Embryonic facial prominence (tissue), 1 donor: ENCODE measurements around the gene CLIC3.
"Not testable (repeated sequence)": the region's sequence is repeated elsewhere in the genome, so short reads cannot be mapped to it uniquely, and the experiment has no call there.

Experiments
- DNase-seq: peaks from one replicate; pipeline ENCODE4 v3.0.0-alpha.2; 2016; ENCODE audit errors: extremely low spot score

Gene CLIC3

DNA sequence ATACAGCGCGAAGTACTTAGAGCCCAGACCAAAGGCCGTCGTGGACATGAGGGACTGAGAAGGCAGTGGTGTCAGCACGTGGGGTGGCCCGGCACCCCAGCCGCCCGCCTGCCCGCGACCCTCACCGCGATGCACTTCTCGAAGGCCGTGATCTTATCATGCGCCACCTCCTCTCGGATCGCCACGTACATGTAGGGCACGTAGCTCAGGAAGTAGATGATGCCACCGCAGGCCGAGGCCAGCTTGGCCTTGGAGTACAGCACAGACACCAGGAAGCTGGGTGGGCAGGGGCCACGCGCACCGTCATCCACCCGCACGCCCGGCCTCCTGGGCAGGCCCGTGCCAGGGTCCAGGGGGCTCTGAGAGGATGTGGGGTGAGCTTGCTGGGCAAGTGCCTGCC lies 20.7 kb upstream of the CLIC3 start:
- no peak for DNase-seq

DNA sequence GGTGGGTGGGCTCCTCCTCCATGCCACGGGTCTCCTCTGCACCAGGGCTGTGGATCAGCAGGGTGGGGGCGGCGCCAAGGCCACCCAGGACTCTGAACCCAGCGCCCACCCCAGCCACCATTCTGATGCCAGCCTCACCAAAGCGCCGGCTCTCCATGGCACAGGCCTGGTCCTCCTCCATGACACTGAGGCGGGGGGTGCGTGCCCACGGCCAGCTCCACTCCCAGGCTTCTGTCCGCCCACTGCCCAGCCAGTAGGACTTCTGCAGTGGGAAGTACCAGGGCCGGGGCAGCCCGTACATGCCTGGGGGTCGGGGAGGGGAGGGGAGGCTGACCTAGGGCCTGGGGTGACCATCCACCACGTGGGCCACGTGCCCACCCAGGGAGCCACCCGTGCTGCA lies 20.1 kb upstream of the CLIC3 start:
- no peak for DNase-seq

DNA sequence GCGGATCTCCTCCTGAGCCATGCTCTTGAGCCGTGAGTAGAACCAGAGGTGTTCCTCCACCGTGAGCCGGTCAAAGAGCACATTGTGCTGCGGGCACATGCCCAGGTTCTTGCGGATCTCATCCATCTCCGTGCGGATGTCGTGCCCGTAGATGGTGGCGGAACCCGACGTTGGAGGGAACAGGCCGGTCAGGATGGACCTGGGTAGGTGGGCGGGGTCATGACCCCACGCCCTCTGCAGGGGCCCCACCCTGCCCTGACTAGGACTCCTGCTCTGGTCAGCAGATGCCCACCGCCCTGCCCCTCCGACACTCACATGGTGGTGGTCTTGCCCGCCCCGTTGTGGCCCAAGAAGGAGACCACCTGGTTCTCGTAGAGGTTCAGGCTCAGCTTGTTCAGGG lies 19.6 kb upstream of the CLIC3 start:
- DNase-seq, result no peak

DNA sequence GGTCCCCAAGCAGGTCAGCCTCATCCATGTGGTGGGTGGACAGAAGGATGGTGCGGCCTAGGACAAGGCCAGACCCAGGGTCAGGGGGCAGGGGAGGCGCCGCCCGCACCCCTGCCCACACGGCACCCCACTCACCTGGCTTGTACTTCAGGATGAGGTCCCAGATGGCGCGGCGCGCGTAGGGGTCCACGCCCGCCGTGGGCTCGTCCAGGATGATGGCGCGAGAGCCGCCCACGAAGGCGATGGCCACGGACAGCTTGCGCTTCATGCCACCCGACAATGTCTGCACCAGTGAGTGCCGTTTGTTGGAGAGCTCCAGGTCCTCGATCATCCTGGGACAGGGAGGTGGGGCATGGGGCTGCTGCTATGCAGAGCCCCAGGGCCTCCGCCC lies 19.2 kb upstream of the CLIC3 start:
- no peak for DNase-seq

DNA sequence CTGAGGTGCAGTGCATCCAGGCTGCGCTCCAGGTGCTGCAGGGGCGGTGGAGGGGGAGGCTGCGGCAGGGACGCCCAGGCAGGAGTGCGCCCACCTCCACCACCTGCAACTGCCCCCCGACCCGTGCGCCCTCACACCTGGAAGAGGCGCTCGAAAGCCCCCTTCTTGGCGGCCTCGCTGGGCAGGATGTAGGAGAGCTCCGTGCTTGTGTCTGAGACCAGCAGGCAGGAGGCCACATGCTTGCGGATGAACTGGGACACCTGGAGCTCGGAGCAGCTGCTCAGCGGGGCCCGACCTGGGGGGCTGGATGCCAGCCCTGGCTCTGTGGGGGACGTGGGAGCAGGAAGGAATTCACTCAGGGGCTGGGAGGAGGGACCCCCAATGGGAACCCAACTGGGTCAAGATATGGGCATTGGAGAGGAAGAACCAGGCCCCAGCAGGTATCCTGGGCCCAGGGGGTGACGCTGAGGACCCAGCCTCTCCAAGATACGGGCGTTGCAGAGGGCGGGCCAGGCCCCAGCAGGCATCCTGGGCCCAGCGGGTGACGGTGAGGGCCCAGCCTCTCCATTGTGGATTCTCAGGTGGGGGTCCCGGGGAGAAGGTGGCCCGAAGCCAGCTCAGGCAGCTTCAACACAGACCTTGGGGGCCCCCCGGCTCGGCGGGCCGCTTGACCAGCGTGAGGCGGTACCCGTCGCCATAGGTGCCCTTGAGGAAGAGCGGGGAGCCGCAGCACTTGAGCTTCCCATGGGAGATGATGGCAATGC lies 18.6 kb upstream of the CLIC3 start:
- DNase-seq, result no peak

DNA sequence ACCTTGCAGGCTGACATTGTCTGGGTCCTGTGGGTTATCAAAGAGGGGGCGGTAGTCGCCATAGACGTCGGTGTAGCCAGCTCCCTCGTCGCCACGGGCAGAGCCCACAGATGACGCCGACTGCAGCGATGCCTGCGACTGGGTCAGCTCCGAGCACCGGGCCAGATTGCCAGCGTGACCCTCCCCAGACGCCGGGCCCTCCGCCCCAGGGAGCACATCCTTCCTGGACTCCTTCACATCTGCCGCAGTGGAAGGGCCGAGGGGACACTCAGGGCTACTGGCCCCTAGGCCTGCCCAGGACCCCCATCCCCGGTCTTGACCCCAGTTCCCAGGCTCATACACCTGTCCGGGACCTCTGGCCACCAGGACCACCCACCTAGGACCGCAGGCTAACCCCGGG lies 17.8 kb upstream of the CLIC3 start:
- no peak for DNase-seq

DNA sequence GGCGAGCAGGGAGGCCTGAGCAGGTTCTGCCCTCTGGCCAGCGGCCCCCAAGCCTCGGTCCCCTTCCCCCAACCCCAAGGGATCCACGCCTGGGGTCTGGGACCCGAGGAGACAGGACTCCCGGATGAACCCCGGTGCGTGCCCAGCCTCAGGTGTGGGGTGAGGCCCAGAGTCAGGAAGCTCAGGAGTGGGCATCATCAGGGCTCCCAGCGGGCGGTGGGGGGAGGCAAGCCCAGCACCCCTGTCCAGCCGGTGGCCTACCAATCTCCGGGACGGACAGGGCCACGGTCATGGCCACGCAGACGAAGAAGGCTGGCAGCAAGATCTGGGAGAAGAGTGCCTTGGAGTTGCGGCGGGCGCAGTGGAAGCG lies 17.2 kb upstream of the CLIC3 start:
- no peak for DNase-seq

DNA sequence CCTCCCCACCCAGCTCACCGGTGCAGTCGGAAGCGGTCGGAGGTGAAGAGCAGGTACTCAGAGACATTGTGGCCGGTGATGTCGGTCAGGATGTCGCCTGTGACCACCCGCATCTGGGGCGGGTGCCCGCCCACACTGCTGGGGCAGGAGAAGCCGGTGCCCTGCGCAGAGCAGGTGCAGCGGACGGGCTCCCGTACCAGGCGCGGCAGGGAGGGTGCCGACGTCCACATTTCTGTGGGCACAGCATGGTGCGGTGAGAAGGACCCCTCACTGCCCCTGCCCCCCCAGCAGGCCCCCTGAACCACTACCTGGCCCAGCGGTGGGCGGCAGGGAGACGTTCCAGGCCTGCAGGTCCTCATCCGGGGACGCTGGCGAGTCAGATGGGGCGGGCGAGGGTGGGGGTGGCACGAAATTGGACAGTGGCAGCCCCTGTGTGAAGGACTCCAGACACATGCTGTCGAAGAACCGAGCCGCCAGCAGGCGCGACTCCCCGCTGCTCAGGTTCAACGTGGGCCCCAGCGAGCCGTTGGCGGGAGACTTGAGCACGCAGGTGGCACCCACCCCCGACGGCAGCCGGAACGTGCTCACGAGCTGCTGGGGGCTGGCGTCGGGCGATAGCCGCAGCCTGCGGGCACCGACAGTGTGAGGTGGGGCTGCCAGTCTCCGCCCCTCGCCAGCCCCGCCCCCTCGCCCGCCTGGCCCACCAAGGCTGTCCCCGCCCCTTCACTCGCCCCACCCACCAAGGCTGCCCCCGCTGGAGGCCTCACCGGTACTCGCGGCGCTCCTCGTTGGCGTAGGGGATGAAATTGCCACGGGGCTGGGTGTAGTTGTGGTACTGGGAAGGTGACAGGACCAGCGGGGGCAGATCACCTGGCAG lies 16.6 kb upstream of the CLIC3 start:
- no peak for DNase-seq

DNA sequence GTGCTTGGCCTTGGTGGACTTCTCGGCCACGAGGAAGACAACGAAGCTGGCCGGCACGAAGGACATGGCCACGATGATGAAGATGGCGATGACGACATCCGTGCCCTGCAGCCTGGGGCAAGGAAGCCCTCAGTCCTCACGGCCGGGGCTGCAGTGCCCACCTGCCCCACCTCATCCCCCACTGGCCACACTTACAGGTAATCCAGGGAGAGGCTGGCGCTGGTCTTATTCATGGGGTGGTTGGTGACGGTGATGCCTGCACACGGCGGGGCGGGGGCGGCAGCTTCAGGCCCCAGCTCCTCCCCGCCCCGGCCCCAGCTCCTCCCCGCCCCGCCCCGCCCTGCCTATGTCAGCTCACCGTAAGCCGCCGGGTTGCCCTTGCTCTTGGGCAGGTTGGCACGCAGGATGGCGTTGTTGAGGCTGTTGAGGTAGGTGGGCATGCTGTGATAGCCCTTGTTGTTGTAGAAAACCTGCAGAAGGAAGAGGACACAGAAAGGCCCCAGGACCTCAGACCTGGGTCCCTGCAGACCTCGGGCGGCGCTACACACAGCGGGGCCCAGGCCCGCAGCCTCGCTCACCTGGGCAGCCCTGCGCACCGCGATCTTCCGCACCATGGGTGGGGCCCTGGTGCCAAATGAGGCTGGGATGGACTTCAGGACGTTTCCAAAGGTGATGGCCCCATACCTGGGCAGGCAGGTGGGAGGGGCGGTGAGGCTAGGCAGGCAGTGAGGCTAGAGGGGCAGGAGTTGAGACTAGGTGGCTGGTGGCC lies 15.7 kb upstream of the CLIC3 start:
- no peak for DNase-seq

DNA sequence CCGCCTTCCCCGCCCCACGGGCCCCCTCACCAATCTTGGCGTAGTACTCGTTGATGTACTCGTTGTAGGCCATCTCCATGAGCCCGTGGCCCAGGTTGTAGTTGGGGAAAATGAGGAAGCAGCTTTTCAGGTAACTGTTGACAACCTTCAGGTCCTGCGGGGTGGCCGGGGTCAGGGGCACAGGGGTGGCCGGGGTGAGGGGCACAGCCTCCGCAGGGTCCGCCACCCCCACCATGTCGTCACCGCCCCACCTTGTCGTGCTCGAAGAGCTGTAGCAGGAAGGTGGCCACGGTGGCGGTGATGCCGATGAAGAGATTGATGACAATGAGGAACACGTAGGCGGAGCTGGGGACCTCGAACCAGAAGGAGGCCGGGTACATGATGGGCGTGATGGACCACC lies 14.8 kb upstream of the CLIC3 start:
- no peak for DNase-seq

DNA sequence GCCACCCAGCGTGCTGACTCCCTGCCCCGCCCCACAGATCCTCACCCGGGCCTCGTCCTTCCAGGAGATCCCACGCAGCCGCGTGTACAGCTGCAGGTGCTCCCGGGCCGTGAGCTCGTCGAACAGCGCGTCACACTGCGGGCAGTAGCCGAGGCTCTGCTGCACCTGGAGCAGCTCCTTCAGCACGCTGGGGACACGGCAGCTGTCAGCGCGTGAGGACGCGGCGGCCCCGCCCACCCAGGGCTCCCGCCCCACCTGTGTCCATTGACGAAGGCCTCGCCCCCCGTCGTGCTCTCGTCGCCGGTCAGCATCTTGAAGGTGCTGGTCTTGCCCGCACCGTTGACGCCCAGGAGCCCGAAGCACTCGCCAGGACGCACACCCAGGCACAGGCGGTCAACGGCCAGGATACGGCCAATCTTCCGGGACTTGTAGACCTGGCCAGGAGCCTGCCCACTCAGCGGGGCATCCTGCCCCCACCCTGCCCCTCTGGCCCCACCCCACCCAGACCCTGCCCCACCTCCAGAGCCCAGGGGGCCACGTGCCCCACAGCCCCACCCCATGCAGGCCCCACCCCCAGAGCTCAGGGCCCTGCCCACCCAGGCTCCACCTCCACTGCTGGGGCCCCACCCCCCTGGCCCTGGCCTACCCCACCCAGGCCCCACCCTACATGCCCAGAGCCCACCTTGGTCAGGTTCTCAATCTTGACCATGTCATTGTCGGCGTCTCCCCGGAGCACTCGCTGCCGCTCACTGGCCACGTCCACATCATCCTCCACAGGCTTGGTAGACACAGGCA lies 13.8 kb upstream of the CLIC3 start:
- DNase-seq, result no peak

DNA sequence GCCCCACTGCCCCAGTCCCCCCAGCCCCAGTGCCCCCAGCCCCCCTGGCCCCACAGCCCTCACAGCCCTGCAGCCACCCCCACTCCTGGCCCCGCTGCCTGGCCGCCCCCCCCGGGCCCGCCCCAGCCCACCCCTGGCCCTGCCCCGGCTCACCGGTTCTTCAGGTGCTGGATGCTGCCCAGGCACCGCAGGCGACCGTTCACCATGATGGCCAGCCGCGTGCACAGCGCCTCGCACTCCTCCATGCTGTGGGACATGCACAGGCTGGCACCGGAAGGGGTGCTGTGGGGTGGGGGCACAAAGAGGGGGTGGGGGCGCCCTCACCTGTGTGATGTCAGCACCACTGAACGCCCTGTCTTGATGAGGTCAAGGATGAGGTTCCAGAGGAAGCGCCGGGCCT lies 12.8 kb upstream of the CLIC3 start:
- DNase-seq, result no peak

DNA sequence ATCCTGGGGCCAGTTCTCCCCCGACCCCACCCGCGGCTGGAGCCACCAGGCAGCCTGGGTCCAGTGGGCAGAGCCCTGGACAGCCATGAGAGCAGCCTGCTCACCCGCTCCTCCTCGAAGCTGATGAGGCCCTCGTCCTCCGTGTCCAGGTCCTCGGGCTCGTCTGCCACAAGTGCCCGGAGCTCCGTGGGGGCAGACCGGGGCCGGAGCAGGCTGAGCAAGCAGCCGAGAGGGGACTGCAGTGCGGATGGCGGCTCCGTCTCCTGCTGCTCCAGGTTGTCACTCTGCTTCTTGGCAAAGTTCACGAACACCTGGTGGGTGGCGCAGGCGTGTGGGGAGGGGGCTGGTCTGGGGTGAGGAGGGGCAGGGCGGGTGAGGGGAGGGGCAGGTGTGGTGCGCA lies 11.9 kb upstream of the CLIC3 start:
- no peak for DNase-seq

DNA sequence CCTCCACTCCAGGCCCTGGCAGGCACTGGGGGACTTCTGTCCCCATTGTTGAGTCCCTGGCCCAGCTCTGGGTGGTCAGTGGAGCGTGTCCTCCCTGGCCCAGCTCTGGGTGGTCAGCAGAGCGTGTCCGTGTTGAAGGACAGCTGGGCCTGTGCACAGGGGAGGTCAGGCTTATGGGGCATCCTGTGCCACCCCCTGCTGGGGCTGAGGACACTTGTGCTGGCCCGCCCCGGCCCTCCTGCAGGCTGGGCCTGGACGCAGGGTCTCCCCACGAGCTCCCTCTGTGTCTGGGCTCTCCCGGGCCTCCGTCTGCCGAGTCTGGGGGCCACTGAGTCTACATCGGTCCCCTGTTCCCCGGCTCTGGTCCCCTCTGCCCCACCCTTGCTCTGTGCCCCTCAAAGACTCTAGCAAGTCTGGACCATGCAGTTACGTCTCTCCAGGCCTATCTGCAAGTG lies 11.5 kb upstream of the CLIC3 start:
- DNase-seq, result no peak

DNA sequence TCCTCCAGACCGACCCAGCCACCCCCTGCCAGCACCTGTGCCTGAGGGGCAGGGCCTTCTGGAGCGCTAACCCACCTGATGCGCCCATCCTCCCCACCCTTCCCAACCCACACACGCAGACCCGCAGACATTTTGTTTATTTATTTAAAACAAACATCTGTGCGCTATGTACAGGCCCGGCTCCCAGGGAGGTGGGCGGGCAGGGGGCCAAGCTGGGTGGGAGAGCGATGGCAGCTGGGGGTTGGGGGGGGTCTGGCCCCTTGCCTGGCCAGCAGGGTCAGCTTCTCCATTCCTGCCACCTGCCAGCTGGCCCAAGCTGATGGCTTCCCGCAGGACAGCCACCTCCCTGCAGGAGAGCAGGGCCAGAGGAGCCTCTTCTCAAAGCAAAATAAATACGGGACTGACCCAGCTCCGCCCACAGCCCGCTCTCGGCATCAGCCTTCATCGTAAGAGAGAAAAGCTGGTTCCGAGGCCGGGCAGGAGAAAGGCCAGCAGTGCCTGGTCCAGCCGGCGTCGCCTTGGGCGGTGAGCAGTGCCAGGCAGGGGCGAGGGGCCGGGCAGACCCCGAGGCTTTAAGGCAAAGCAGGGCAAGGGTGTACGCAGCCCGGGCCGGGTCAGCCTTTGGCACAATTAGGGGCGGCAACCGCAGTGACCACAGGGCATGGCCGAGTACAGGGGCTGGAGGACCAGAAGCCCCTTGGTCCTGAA lies 10.9 kb upstream of the CLIC3 start:
- no peak for DNase-seq

DNA sequence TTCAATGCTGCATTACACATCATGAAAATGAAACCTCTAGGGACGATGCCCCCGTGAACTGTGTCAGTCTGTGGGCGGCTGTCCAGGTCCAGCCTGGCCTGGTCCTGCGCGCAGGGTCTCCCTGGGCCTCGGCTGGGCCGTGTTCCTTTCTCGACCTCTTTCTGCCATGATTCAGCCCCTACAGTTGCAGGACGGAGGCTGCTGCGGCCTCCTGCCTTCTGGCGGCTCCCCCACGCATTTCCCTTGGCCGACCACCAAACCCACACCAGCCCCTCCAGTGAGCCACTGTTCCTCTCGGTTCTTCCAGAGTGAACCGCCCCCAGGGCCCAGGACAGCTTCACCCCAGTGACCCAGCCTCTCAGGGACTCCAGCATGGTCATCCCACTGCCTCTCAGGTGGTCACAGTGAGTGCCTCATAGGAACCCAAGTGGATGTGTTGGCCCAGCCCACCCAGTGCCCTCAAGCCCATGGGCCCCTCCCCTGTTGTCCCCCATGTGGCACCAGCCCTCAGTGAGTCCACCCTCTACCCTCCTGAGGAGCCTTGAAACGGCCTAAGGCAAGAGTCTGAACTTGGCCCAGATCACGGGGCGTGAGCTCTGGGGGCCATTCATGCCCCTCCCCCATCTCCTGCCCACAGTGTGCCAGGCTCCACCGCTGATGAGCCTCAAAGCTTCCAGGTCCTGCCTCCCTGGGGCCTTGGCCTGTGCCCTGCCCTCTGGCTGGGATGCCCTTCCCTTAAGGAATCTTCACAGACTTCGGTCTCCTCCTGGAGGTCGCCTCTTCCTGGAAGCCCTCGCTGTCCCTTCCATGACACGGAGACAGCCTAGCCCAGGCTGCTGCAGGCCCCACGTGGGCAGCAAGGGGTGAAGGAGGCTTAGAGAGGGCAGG lies 10.0 kb upstream of the CLIC3 start:
- no peak for DNase-seq

DNA sequence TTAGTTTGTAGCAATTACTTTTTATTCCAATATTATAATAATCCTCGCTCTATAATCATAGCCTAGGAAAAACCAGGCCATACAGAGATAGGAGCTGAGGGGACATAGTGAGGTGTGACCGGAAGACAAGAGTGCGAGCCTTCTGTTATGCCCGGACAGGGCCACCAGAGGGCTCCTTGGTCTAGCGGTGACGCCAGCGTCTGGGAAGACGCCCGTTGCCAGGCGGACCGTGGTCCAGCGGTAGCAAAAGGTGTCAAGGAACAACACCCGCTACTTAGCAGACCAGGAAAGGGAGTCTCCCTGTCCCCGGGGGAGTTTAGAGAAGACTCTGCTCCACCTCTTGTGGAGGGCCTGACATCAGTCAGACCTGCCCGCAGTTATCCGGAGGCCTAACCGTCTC lies 7.9 kb upstream of the CLIC3 start:
- DNase-seq, result not testable (repeated sequence)

DNA sequence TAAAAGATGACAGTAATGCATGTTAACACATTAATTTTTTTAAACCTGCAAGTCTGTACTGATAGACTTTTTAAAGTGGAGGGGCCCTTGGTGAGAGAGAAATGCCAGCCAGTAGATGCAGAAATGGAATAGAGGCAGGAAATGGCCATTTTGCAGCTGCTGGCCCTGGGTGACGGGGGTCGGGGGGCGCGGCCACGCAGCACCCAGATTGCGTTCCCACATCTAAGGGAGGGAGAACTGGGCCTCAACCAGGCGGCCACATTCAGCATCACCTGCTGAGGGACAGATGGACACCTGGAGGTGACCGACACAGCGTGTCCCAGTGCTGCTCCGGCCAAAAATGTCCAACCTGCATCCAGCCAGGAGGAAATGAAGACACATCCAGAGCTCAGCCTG lies 6.3 kb upstream of the CLIC3 start:
- no peak for DNase-seq

DNA sequence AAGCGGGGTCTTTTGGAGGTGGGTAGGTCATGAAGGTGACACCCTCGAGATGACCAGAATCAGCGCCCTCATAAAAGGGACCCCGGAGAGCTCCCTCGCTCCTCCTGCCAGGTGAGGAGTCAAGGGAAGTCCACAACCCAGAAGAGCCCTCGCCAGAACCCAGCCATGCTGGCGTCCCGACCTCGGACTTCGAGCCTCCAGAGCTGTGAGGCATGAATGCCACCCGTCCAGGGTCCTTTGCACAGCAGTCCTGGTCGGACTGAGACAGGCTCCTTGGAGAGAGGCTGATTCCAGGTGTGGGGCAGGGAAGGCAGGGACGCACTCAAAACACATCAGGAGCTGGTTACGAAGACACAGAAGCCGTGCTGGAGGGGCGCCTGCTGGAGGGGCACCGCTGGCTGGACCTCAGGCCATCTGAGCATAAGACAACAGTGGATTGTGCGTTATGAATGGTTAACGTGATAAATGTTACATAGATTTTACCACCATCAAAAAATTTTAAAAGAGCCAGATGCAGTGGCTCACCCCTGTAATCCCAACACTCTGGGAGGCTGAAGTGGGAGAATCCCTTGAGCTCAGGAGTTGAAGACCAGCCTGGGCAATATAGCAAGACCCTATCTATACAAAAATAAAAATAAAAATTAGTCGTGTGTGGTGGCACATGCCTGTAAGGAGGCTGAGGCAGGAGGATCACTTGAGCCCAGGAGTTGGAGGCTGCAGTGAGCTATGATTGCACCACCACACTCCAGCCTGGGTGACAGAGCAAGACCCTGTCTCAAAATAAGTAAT lies 5.7 kb upstream of the CLIC3 start:
- no peak for DNase-seq
